KBM-7 (cell line): ENCODE results near the gene NFIA.

Experiments used
- DNase-seq: peaks from one replicate; pipeline ENCODE4 v3.0.0-alpha.2; 2015
- in situ Hi-C: fragments of 300-500 bp; cut with MboI; formaldehyde crosslinking; loops from 2 replicates; pipeline ENCODE4 v1.14.3; 2020; ENCODE audit warnings: low sequenced_read_pairs, low pct_unique_long_range_greater_than_20kb, mixed read lengths

The NFIA gene

DNA sequence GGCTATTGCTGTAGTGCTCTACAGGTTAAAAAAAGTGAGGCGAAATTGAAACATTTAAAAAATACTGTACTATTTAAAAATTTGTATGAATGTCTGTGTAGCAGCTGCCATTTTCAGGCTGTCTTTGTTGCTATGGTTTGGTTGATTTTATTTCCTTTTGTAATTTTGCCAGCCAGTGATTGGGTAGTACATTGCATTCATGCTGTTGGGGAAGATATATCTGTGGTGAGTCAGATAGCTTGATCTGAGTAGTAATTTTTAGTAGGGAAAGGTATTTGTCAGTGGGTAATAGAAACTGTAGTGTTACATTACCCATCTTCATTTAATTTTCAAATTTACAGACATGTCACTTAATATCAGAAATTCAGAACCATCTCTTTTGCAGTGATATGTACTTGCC, 15.0 kb downstream of the NFIA start:
- no peak for DNase-seq
- in situ Hi-C loops, result no loop called here

GRCh38 chr1:61097722-61098121, 15.4 kb downstream of the NFIA start:
- in situ Hi-C loops, result no loop called here
- DNase-seq, result no peak

- DNase-seq, result no peak
- in situ Hi-C loops, result no loop called here
Observed at GRCh38 chr1:61098333-61098732, 16.0 kb downstream of the NFIA start.

DNA sequence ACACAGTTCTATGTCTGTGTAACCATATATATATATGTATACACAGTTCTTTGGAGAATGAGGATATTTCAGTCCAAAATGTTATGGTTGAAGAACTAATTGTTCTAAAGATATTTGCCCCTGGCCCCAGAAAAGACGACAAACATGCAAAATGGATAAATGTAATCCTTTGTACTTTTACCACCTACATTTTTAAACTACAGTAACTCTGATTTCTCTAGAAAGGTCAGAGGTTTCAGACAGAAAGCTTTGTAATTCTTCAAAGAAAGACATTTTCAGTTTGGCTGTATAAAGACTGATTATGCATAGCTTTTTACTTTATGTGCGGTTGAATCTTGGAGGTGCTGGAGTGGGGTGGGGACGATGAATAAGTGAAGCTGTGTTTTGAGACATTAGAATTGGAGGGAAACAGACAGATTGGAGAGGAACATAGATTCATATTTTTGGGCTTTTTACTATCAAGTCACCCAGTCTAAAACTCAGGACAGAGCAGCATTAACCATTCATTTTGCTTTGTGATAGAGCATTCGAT, 16.6 kb downstream of the NFIA start:
- DNase-seq, result no peak
- in situ Hi-C loops, result no loop called here

- in situ Hi-C loops, result no loop called here
- DNase-seq, result no peak
Observed at GRCh38 chr1:61100578-61100977, 18.2 kb downstream of the NFIA start.

GRCh38 chr1:61101536-61101935, 19.2 kb downstream of the NFIA start:
- in situ Hi-C loops, result no loop called here
- DNase-seq, result no peak

DNA sequence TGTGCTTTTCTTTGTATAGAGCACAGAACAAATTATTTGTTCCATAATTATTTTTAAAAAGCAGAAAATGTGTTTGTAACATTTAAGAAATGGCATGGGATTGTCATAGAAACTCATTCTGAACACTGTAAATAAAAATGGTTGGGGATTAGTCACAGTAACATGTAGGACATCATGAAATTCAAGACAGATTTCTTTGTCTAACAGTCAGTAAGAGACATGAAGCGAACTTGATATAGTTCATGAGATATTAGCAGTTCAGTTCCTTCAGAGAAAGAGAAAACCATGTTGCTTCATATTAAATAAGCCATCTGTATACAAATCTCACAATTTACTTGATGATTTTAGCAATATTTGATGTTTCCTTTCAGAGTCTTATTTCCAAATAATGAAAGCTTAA, 19.7 kb downstream of the NFIA start:
- DNase-seq, result no peak
- in situ Hi-C loops, result no loop called here

GRCh38 chr1:61102621-61103020, 20.3 kb downstream of the NFIA start:
- DNase-seq, result no peak
- in situ Hi-C loops, result no loop called here

DNA sequence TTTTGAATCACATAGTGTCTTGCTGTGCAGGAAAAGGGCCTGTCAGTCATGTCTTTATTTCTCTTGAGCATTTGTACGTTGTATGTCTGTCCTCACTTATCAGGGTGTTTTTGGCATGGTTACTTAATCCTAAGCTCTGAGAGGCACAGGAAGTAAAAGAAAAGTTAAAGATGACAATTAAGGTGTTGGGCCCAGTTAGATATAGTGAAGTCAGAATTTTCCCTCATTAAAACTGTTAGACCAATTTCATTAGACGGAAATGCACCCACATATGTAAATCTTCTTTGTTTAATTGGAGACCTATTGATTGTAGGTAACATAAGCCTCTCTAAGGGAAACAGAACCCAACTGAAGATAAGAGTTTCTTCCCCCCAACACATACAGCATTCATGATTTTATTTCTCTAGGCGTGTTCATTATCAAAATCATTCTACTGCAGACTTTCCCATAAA, 21.9 kb downstream of the NFIA start:
- DNase-seq, result no peak
- in situ Hi-C loops, result no loop called here

DNA sequence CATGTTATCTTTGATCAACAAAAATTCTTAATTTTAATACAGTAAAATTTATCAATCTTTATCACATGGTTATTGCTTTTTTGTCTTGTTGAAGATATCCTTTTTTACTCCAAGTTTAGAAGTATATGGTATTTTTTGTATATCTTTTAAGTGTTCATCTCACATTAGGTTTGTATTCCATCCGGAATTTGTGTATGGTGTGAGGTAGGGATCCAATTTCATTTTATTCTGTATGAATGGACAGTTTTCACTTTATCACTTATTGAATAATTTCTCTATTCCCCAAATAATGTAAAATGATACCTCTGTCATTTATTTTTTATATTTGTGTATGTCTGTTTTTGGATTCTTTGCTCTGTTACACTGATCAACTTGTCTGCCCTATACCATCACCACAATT, 25.3 kb downstream of the NFIA start:
- in situ Hi-C loops, result no loop called here
- DNase-seq, result no peak

GRCh38 chr1:61109158-61109557, 26.8 kb downstream of the NFIA start:
- DNase-seq, result no peak
- in situ Hi-C loops, result no loop called here

- in situ Hi-C loops, result no loop called here
- no peak for DNase-seq
Observed at GRCh38 chr1:61109910-61110309, 27.5 kb downstream of the NFIA start.

DNA sequence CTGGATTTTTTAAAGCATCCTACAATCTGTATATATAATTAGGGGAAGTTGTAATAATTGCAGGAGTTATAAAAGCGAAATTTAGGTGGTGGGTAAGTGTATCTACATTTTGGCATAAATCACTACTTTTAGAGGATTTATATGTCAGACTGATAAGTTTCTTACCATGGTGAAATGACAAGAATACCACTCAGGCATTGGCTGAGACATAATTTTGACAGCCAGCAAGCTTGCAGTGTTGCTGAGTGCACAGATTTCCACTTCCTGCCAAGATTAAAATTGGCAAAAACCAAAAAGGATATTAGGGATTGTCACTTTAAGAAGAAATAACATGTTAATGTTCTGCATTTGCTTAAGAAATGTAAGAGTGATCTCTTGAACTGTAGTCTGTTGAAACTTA, 28.2 kb downstream of the NFIA start:
- DNase-seq, result no peak
- in situ Hi-C loops, result no loop called here

DNA sequence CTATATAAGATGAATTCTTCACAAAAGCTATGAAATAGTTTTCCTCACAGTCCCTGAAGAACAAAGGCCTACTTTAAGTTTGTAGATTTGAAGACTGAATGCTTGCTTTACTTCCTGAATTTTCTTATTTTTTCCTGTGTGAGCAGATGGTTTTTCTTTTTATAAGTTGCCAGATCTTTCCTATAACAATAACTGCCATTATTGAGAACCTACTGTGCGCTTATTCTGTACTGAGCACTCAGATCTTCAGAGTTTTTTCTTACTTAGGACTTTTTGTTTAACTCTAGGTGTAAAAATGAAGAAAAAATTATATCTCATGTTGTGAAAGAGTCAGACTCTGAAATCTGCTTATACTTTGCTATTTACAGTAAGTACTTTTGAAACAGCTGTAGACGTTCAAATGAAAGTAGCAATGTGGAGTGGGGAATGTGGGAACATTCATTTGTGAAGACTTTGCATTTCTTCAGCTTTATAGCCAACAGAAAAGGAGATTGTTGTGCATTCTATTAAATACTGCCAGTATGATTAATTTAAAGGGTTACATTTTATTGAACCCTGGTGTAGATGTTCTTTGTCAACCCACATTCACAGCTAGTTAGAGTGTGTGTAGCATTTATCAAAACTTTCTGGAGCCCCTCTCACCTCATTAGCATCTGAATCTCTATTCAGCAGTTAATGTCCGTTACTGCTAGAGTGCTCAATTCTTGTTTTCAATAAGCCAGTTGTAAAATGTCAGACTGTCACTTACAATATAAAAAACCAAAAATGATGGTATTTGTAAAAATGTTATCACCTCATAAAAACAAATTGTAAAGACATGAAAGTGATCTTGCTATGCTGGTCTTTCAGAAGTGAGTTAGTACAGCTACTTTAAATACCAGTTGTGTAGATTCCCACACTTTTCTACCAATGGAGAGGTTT, 29.0 kb downstream of the NFIA start:
- in situ Hi-C loops, result no loop called here

GRCh38 chr1:61114178-61114870, 32.0 kb downstream of the NFIA start:
- no peak for DNase-seq
- in situ Hi-C loops, result no loop called here

More for the DNA sequence above, 29.0 kb downstream of the NFIA start:
- no peak for DNase-seq

DNA sequence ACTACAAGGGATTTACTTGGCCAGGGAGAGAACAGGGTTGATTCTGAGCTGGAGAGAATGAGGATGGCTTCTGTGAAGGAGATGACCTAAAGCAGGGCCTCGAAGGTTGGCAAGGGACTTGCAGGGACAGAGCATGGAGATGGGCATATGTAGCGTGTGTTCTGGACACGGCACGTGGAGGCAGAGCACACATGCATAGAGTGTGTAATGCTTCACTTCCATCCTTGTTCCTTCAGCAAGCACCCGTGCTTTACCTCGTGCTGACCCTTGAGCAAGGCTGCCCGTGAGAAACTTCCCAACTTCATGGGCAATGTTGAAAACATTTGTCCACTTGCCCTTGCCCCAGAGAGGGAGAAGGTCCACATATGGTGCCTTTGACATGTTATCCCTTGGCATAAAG, 33.1 kb downstream of the NFIA start:
- no peak for DNase-seq
- in situ Hi-C loops, result no loop called here

GRCh38 chr1:61116421-61116820, 34.1 kb downstream of the NFIA start:
- DNase-seq, result no peak
- in situ Hi-C loops, result no loop called here

- in situ Hi-C loops, result no loop called here
- no peak for DNase-seq
Observed at GRCh38 chr1:61117283-61117682, 34.9 kb downstream of the NFIA start.

DNA sequence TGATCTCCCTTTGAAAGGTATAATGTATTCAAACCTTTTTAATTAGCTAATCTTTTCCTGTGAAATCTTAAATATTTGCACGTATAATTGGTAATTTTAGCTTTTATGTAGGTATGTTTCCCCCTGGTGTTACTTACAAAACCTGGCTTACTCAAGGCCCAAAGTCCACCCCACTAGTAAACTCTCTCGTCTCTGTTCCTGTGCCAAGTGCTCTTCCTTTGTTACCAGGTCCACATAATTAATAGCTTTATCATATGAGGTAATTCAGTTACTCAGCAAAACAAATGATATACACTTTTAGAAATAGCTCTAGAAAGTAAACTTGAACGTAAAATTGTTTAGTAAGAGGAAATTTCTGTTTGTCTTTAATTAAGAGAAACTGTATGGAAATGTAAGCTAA, 36.7 kb downstream of the NFIA start:
- in situ Hi-C loops, result no loop called here
- no peak for DNase-seq

GRCh38 chr1:61120246-61120840, 38.0 kb downstream of the NFIA start:
- in situ Hi-C loops, result no loop called here
- no peak for DNase-seq
